G401.6 (cell line): ENCODE results near the gene SEC61B.
"Not testable (repeated sequence)": the region's sequence is repeated elsewhere in the genome, so short reads cannot be mapped to it uniquely, and the experiment has no call there.

Experiments used
- FAIRE-seq: peaks from 2 replicates; lab custom pipeline; 2012; peaks lifted over from hg19 to GRCh38; lab: Jason Lieb, UNC

Gene SEC61B

DNA sequence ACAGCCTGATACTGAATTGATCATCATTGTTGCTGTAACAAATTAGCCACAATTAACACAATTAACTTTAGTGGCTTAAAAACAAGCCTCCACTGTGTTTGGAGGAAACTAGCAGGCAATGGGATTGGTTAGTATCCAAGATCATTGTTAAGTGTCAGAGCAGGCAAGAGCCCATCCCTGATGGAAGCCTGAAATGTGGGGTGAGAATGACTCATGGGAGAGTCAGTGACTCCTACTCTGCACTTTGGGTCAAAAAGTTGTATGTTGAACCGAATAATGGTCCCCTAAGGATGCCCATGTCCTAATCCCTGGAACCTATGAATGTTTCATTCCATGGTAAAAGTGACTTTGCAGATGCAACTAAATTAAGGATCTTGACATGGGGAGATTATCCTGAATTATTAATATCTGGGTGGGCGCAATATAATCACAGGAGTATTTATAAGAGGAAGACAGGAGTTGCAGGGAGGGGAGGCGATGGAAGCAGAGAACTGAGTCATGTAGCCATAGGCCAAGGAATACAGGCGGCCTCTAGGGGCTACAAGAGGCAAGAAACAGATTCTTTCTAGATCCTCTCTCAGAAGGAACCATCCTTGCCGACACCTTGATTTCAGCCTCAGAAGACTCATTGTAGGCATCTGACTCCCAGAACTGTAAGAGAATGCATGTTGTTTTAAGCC, 29.2 kb upstream of the SEC61B start:
- no peak for FAIRE-seq

GRCh38 chr9:99193466-99193821, 28.6 kb upstream of the SEC61B start:
- no peak for FAIRE-seq

- not testable (repeated sequence) for FAIRE-seq
Observed at GRCh38 chr9:99196484-99196883, 25.6 kb upstream of the SEC61B start.

GRCh38 chr9:99197124-99197630, 24.9 kb upstream of the SEC61B start:
- no peak for FAIRE-seq

DNA sequence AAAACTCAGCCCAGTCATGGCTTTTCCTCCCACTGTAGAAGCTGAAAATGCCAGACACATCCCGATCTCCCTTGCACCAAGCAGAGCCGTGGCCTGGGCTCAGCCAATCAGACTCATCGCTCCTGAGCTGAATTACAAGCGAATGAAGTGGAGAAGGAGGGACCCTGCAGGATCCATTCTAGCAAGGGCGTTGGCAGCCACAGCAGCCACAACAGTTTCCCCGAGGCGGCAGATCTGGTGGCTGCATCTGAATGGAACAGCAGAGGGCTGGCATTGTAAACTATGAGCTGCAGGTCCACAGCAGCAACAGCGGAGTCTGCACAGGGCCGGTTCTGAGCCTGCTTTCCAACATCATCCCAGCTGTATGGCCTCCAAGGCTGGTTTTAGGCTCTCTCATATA, 24.1 kb upstream of the SEC61B start:
- FAIRE-seq: no peak

DNA sequence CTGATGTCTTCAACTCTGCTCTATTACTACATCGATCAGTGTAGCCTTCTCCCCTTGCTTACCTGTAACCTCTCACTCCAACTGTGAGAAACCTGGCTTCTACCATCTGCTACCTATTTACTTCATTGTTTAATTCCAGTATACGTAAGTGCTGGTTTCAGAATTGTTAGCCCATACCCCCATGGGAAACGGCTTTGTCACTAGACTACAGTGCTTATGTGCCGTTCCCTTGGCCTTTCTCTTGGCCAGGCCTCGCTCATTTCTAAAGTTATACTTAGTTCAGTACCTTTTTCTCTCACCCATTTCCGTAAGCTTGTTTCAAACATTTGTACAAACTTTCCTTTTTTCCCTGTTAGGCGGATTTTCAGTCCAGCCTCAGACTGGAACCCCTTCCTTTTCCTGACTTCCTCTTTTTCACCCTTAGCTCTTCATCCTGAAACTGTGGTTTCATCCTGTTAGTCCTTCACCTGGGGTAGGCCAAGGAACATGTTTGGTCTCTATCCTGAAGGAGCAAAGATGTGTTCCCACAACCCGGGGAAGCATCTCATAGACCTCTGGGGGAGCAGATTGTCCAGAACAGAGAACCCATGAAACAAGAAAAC, 22.0 kb upstream of the SEC61B start:
- no peak for FAIRE-seq

DNA sequence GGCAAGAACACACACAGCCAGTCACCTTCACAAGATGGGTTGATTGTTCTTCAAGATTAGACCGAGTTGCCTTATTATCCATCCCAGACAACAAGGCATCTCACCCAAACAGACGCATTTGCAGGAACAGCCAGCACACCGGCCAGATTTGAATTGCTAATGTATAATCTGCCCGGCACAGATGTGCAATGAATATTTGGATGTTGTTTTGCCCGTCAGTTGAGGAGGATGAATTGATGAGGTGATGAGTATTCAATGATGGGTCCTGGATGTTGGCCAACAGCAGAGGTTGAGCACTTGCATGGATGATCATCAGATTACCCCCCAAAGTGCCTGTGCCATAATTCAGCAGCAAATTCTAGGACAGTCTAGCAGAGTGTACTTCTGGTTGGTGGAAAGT, 20.5 kb upstream of the SEC61B start:
- FAIRE-seq: no peak

GRCh38 chr9:99210572-99210971, 11.5 kb upstream of the SEC61B start:
- no peak for FAIRE-seq

DNA sequence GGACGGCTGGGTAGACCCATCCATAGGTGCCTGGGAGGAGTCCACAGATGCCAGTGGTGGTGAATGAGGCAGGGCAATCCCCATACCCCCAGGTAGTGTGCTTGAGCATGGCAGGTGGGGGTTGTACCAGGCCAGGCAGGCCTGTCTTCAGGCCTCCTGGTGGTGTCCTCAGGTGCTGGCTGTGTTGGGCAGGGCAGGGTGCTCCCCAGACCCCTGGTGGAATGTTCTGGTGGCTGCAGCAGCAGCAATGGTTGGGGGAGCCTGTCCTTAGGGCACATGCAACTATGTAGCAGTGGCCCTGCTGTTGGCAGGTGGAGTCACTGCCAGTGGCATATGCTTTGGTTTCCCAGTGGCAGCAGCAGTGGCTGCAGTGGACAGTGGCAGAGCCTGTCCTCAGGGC, 10.3 kb upstream of the SEC61B start:
- FAIRE-seq: no peak

GRCh38 chr9:99213197-99213596, 8.9 kb upstream of the SEC61B start:
- FAIRE-seq: no peak

DNA sequence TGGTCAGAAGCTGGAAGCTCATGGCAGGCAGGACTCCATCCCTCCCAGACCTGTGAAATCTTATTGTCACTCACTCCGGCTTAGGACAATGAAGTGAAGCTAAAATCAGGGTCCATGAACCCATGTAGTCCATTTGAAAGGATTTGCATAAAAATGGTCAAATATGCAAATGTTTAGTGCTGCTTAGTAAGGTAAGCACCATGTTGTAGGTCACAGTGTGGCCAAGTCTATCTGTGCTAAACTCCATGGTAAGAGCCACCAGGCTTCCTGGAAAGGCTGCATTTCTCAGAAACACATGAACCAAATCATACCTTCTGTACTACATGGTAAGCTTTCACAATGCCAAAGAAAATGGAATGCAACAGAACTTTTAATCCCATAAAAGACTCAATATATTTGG, 6.0 kb upstream of the SEC61B start:
- FAIRE-seq: no peak

GRCh38 chr9:99220011-99220410, 2.1 kb upstream of the SEC61B start:
- no peak for FAIRE-seq

DNA sequence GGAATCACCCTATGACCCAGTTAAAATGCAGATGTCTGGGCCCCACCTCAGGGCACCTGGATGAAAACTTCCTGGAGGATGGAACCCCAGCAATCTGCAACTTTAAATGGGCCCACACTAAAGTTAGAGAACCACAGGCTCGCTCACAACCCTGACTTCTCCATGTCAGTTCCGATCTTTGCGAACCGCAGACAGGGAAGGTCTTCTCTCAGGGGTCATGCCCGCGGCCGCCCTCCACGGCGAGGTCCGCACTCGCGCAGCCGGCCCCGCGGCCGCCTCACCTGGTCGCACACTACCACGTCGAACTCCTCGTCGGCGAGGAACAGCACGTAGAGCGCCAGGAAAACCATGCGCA, 839 bp upstream of the SEC61B start:
- no peak for FAIRE-seq

DNA sequence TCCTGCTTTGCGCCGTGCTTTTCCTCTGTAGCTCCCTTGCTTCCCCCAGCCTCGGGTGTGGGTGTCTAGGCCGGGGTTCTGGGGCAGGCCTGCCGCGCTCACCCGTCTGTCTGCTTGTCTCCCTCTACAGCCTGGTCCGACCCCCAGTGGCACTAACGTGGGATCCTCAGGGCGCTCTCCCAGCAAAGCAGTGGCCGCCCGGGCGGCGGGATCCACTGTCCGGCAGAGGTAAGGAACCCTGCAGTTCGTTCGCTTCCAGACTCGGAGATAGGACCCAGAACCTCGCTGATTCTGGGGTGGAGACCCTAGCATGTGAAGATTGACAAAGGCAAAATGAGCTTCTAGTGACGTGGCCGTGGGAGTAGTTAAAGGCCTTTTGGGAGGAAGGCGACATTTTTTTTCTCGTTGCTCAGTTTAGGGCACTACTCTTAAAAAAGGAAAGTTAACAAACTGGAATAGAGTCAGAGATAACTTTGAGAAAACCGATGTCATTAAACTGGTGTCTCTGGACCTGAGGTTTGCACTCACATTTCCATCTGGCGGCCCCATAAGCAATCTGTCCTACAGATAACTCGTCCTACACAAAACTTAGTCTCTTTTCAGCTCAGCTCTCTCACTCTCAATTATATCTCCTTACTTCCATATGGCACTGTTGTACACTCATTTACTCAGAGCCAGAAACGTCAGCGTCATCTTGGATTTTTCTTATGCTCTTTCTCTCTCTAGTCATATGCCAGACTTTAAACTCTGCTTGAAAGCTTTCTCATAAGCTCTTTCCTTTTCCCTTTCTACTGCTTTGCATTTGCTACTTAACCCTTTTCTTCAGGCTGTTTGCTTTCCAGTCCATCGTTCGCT, 561 bp downstream of the SEC61B start:
- no peak for FAIRE-seq

GRCh38 chr9:99224445-99224844, 2.4 kb downstream of the SEC61B start:
- FAIRE-seq: no peak

GRCh38 chr9:99226054-99226453, 4.0 kb downstream of the SEC61B start:
- no peak for FAIRE-seq

GRCh38 chr9:99230206-99230605, 8.1 kb downstream of the SEC61B start:
- no peak for FAIRE-seq

DNA sequence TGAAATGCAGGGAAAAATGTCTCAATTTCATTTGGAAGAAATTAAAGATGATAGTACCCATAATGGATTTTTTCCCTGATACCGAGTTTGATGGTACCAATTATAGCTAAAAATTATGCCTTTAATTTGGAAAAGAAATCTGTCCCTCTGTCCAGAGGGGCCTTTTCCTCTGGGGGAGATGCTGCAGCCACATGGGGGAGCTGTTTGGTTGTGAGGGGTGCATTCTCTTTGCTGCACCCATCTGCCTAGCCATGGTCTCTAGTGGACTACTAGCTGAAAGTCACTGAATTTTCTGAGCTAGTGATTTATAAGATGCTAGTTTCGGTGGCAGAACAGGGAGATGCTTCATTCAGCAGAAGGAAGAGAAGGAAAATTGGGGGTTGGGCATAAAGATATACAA, 9.6 kb downstream of the SEC61B start:
- no peak for FAIRE-seq

DNA sequence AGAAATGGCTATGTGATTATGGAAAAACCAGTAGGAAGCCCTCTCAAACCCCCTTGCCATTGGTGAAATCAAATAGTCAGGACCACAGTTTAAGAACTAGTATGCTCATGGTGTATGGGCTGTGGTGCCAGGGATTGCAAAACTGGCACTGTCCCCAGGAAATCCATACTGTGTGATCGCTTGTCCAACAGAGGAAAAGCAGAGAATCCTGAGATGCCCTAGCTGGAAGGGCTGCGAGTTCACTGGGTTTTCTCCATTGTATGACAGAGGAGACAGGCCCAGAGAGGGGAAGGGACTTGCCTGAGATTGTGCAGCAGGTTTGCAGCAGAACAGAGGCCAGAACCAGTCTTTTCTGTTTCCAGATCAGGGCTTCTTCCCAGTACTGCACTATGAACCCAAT, 12.5 kb downstream of the SEC61B start:
- FAIRE-seq: no peak

DNA sequence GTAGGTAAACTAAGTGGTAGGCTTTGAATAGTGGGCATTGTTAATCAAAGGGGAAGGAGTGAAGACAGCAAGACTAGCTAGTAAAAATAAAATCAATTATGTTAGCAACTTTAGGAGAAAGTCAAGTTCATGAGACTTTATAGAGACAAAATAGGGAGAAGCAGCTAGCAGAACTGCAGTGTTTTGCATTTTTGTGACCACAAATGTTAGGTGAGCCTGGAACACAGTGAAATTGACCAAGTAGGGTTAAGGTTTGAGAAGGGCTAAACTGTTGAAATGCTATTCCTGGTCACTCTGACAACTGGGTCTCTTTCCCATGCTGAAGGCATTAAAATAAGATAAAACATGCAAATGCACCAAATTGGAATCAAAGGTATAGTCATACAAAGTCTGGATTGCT, 13.0 kb downstream of the SEC61B start:
- no peak for FAIRE-seq

DNA sequence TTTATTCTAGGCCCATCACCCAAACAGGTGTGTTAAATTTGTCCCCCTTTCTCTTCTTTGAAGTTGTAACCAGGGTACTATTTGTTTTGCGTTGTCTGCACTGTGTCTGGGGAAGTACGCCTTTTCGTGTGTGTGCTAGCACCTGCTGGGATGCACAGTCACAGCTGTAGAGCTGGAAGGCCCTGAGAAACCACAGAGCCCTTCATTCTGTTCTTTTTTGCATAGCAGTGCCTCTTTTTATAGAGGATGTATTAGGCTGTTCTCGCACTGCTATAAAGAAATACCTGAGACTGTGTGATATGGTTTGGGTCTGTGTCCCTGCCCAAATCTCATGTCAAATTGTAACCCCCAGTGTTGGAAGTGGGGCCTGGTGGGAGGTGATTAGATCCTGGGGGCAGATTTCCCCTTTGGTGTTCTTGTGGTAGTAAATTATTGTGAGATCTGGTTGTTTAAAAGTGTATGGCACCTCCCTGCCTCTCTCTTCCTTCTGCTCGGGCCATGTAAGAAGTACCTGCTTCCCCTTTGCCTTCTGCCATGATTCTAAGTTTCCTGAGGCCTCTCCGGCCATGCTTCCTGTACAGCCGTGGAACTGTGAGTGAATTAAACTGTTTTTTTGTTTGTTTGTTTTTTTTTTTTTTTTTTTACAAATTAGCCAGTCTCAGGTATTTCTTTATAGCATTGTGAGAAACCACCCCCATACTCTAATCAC, 14.0 kb downstream of the SEC61B start:
- no peak for FAIRE-seq

DNA sequence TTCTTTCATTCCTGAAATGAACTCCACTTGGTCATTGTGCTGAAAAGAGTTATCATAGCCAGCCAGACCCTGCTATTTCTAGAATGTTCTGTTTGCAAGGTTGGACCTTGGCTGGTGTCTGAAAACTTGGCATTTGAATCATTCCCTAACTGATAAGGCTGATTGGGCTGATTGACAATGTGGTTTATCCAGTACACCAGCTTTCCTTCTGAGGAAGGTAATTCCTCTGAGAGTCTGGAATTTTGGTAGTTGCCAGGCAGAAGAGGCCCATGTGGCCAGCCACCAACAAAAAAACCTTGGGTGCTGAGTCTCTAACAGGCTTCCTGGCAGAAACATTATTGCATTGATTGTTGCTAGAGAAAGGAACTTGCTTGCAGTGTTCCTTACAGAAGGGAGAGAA, 15.3 kb downstream of the SEC61B start:
- FAIRE-seq: no peak

- not testable (repeated sequence) for FAIRE-seq
Observed at GRCh38 chr9:99237849-99238248, 15.8 kb downstream of the SEC61B start.
